Skeletal muscle cell (primary cell): ENCODE measurements around the gene TIGD7.
A peak's percentile ranks its signal among the peaks of the same experiment; 100 is the strongest.
"Not testable (repeated sequence)": the region's sequence is repeated elsewhere in the genome, so short reads cannot be mapped to it uniquely, and the experiment has no call there.

Experiments
- DNase-seq: peaks from one replicate; pipeline ENCODE4 v3.0.0-alpha.2; 2010; ENCODE audit warnings: low read depth
- H3K4me3 ChIP-seq: 2 replicates; pipeline ENCODE4 v1.5.1; 2011; ENCODE audit warnings: low read depth, mild to moderate bottlenecking, control low read depth, low read length, moderate library complexity

TIGD7 gene

DNA sequence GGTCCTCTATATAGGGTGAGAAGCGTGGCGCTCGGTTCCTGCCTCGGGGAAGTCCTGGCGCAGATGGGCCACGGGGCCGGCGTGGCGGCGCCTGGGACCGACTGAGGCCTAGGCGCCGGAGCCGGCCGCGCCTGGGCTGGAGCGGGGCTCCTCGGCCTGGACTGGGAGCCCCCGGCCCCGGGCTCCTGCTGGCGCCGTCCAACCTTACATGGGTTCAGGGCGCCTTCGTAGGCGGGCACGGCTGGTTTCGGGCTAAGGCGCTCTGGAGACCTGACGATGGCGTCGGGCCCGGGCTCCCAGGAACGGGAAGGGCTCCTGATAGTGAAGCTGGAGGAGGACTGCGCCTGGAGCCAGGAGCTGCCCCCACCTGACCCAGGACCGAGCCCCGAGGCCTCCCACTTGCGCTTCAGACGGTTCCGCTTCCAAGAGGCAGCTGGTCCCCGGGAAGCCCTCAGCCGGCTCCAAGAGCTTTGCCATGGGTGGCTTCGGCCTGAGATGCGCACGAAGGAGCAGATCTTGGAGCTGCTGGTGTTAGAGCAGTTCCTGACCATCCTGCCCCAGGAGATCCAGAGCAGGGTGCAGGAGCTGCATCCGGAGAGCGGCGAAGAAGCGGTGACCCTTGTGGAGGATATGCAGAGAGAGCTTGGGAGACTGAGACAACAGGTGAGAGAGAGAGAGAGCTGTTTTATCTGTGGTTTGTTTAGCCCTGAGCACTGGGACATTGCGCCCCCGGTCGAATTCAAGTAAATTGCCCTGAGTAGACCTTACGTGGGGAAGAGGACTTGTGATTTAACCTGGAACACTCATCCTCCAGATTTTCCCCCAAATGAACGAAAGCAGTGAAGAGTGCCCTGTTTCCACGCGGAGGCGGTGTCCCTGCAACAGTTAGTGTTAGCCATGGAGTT lies 21.4 kb downstream of the TIGD7 start:
- DNase-seq, result no peak
- peak overlapping the region; percentile 89 for H3K4me3 ChIP-seq

DNA sequence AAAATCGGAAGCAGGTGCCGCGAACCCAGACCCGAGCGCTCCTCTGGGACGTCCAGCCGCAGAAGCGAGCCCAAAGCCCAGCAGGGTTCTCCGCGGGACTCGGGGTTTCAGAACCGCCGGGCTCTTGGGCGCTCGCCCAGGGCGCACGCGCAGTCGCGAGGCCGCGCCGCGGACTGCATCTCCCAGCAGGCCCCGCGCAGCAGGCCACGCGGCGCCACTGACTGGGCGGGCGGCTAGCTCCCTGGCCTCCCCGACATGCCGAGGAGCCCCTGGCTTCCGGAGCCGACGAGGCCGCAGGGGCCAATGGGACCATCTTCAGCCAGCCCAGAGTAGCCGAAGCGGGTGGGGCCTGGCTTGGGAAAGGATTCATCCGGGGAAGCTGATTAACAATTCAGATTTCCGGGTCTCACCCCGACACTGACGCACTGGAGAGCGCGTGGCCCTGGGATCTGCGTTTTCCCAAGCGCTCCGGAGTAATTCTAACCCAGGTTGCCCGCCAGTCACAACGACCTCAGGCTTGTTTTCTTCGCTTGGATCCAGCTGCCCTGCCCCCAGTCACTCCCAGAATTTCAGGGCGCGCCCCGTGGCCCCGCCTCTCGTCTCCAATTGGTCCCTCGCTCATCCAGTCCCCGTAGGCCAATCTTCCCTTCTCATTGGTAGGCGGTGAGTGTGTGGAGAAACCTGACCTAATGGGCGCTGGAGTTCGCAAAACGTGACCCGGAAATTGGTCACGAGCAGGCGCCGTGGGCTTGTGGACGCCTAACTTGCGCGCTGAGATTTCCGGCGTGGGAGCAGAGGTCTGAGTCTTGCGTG lies 22.3 kb downstream of the TIGD7 start, which contains the start of gene ZNF263:
Gene ZNF263, plus strand, starts transcription at position 762 of the 813 bp plus-strand sequence. CDS start 328 bp downstream, outside the sequence.
- peak; percentile 94 for DNase-seq
- H3K4me3 ChIP-seq, result peak within 1 kb of the TSS; percentile 89

DNA sequence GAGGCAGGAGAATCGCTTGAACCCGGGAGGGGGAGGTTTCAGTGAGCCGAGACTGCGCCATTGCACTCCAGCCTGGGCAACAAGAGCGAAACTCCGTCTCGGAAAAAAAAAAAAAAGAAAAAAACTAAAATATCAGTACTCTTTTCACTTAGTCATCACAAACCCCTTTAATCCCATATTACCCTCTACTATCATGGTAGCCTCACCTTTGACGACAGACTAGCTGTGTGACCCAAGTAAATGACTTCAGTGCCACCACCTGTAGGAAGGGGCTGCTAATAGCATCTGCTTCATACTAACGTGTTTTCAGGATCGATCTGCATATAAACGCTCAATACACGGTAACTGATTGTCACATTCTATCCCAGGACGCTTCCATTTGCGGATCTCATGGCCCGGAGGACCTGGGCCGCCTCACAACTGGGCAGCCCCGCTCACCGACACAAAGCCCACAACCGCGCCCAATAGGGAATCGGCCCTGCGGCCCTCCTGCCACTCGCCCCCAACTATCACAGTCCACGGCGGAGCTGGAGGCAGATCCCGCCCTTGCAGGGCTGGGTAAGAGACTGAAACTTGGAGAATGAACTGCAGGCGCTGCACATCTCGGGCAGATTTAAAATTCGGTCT lies 23.0 kb downstream of the TIGD7 start:
- H3K4me3 ChIP-seq, result peak overlapping the region; percentile 89
- no peak for DNase-seq

DNA sequence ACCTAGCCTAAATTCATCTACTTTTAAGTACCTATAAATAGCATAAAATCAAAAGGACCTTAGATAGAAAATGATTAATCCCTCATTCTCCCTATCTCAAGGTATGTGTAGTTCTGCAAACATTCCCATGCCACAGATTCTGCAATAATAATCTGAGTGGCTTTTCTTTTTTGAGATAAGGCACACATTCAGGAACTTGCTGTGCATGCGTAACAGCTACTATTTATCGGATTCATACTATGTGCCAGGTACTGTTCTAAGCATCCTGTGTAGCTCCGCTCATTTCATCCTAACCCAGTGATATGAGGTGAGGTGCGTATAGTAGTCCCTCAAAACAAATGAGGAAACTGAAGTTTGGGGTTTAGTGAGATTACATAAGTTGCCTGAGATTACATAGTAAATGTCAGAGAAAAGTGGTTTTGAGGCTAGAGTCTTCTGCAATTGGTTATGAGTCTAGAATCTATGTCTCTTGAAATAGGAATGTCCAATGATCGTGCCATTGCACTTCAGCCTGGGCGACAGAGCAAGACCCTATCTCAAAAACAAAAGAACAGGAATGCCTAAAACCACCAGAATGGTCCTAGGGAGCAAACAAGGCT lies 23.9 kb downstream of the TIGD7 start:
- DNase-seq, result no peak
- no peak overlapping the region for H3K4me3 ChIP-seq

DNA sequence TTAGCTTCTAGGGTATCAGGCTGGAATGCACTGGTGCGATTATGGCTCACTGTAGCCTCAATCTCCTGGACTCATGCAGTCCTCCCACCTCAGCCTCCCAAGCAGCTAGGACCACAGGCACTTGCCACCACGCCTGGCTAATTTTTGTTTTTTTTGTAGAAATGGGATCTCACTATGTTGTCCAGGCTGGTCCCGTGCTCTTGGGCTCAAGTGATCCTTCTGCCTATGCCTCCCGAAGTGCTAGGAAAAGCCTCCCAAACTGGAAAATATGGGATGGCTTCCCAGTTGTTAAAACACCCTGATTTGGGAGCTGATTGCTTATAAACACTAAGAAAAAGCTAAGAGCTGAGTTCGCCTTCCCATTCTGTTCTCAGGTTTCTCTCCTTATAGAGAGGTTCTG lies 28.6 kb downstream of the TIGD7 start:
- no peak for DNase-seq

DNA sequence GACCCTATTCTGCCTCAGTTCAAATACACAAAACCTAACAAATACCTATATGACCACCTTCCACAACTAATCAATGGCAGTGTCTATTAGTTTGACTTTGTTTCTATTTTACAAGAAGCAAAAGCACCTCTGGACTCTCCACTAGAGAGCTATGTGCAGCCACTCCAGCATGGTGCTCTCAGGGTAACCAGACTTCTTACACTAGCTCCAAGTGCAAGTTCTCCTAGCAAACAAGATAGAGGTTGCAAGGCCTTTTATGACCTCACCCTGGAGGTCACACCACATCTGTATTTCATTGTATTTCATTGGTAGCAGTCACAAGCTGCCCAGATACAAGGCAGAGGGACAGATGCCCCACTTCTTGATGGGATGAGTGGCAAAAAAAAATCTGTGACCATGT lies 30.3 kb downstream of the TIGD7 start:
- H3K4me3 ChIP-seq, result no peak overlapping the region
- no peak for DNase-seq

More for the DNA sequence above, 28.6 kb downstream of the TIGD7 start:
- no peak overlapping the region for H3K4me3 ChIP-seq

DNA sequence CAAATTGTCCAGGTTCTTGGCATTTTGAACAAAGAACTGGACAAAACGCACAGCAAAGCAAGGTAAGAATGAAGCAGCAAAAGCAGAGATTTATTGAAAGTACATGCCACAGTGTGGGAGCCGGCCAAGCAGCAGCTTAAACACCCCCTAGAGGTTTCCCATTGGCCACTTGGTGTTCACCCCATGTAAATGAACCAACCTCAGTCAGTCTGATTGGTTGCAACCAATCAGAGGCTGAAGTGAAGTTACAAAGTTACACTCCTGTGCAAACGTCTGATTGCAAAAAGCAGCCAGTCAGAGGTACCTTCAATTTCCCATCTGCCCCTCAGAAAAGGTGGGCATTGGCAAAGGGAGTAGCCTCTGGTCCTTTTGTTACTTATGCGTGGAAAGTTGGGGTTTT lies 30.7 kb downstream of the TIGD7 start:
- no peak for DNase-seq
- no peak overlapping the region for H3K4me3 ChIP-seq

DNA sequence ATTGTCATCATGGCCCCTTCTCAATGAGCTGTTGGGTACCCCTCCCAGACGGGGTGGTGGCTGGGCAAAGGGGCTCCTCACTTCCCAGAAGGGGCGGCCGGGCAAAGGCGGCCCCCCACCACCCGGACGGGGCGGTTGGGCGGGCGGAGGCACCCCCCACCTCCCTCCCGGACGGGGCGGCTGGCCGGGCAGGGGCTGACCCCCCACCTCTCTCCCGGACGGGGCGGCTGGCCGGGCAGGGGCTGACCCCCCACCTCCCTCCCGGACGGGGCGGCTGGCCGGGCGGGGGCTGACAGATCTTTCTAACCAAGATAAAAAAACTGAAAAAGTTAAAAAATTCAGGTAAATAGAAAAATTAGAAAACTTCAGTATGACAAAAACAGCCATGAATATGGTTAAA lies 33.9 kb downstream of the TIGD7 start:
- H3K4me3 ChIP-seq, DNase-seq: not testable (repeated sequence)

DNA sequence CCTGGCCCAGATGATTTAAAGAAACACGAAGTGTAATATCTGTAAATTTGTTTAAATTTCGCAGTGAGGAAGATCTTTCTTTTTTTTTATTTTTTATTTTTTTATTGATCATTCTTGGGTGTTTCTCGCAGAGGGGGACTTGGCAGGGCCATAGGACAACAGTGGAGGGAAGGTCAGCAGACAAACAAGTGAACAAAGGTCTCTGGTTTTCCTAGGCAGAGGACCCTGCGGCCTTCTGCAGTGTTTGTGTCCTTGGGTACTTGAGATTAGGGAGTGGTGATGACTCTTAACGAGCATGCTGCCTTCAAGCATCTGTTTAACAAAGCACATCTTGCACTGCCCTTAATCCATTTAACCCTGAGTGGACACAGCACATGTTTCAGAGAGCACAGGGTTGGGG lies 34.5 kb downstream of the TIGD7 start:
- not testable (repeated sequence) for DNase-seq, H3K4me3 ChIP-seq

DNA sequence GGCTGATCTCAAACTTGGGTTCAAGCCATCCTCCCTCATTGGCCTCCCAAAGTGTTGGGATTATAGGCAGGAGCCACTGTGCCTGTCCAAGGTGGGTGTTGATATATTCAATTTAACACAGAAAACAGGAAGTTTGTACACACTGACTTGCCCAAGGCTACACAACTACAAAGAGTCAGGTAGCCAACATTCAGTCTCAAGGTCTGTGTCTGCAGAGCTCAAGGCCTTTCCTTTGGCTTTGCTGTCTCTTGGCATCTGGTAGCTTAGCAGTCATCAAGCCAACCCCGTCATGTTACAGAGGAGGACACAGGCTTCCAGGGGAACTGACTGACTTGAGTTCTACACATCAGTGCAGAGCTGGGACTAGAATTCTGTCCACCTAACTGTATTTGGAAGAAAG lies 36.9 kb downstream of the TIGD7 start:
- no peak for DNase-seq
- H3K4me3 ChIP-seq, result no peak overlapping the region

DNA sequence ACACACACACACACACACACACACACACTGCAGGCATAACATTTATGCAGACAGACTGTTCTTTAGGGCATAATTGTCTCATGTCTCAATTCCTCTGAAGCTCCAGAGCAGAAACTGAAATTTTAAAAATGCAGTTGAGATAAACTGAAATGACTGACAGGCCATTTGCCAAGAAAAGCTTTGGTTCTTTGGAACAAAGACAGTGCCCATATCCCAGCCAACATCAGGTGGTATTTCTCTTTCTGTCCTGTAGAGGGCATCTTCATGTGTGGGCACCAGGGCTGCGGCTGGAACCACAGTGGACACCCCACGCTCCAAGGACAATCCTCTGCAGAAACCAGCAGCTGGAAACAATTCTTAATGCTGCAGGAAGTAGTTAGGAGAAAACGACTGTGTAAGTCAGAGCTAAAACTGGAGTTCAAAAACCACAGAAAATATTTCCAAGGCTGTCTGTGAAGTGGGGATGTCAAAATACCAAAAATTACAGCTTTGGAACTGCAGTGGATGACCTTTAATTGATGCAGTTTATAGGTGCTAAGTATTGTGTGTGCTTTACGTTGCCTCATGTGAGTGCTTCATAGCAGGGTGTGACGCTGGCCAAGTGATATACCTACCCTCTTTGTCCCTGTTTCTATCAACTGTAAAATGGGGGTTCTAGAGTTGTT lies 38.2 kb downstream of the TIGD7 start:
- DNase-seq, result no peak
- H3K4me3 ChIP-seq, result no peak overlapping the region

DNA sequence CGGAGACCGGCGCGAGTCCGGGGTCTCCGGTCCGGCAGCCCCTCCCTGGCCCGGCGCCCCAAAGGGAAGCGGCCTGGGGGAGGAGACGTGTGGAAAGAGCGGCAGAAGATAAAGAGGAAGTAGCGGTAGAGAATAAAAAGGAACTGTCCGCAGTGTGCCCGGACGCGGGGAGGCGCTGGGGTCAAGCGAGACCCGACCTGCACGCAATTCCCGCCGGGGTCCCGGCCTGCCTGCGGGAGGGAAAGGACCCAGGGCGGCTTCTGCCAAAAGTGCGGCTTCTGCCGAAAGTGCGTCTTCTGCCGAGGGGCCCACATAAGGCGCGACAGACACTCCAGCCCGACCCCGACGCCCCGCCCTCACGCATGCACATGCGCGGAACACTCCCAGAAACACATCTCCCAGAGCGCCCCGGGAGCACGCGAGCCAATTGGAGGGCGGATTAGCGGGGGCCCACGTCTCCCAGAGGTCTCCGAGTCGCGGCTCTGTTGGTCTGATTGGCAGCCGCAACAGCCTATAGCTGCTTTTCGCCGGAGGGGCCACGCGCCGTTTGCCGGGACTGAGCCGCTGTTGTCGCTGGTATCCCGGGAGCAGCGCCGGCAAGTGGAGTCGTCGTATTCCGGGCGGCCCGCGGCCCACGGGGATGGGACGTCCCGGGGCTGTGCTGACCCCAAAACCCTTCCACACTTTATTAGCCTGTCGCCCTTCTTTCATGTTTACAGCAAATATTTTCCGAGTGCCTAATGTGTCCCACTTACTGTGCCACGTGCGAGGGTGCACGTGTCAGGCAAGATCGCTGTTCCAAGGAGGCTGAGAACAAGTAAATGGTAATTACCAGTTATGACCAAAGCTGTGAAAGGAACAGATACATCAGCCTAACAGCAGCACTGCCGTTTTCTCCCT lies 40.8 kb downstream of the TIGD7 start:
- DNase-seq, result peak; percentile 94
- peak overlapping the region; percentile 87 for H3K4me3 ChIP-seq

DNA sequence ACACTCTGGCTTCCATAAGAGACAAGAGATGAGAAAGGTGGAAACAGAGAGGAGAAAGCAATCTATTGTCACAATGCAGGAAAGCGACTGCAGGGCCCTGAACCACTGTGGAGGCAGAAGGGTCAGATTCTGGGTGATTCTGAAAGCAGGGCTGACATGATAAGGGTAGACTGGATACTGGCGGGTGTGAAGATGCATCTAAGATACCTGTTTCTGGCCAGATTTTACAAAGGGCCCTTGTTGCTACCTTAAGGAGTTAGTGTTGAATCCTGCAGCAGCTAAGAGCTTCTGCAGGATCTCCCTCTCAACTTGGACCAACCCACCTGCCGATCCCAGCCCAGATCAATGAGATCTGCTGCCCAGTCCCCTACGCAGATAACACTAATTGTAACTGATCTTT lies 42.7 kb downstream of the TIGD7 start:
- no peak for DNase-seq
- no peak overlapping the region for H3K4me3 ChIP-seq

DNA sequence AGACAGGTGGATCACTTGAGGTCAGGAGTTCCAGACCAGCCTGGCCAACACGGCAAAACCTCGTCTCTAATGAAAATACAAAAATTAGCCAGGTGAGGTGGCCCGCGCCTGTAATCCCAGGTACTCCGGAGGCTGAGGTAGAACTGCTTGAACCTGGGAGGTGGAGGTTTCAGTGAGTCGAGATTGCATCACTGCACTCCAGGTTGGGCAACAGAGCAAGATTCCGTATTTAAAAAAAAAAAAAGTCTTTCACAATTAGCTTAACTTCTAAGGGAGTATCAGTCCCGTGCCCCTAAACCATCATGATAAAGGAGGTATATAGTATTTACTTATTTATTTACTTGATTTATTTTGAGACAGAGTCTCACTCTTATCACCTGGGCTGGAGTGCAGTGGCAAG lies 45.4 kb downstream of the TIGD7 start:
- no peak for DNase-seq
- H3K4me3 ChIP-seq, result no peak overlapping the region

DNA sequence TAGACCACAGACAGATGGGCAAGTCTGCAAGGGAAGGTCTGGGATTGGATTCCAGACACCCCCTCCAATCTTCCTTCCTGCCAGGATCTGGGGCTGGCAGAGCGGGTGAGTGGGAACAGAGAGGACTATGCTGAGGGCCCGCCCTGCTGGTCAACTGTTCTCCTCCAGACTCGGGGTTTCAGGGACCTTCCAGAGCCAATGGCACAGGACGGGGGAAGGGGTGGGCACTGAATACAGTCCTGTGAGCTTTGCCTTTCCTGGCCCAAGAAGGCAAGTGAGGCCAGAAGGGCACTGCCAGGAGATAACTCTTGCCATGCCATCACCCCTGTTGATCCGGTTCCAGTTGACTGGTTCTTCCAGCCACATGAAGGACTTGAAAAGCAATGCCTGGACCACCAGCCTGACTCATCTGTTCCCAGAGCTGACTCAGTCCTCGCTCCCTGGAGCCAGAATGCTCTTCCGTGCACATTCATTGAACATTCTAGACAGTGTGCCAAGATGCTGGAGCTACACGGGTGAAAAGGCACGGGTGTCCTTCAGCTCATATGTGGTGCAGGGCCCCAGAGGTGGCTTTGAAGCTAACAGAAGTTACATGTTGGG lies 48.3 kb downstream of the TIGD7 start:
- DNase-seq, result no peak
- no peak overlapping the region for H3K4me3 ChIP-seq

DNA sequence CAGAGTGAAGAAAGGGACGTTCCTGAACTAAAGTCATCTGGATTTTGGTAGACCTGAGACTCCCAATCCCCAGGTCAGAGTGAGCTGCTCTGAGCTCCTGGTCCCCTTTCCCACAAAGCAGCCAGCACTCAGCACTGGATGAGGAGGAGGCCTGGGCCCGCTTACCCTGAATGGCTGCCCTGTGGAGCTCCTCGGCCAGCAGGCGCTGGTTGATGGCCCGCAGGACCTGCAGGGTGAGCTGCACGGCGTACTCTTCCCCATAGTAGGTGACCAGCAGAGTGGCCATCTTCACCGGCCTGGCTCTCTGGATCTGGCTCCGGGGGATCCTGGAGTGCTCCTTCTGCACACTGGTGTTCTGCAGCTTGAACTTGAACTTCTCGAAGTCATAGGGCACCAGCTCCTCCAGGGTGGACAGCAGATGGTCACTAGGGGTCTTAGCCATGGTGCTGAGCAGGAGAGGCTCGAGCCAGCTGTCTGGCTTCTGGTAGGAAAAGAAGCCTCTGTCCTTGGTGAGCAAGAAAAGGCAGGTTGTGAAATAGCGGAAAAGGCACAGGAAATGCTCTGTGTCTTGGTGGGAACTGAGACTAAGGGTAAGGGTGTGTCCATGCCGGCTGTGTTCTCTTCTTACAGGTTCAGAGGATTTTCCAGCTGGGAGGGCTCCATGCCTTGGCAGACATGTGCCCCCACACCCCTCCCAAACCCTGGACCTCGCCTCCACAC lies 48.9 kb downstream of the TIGD7 start, which contains the start of gene MEFV:
Gene MEFV, minus strand, starts transcription at position 488 of the 720 bp plus-strand sequence. Its CDS starts 46 bp downstream, at position 442.
- no peak for DNase-seq
- H3K4me3 ChIP-seq, result no peak within 1 kb of the TSS

DNA sequence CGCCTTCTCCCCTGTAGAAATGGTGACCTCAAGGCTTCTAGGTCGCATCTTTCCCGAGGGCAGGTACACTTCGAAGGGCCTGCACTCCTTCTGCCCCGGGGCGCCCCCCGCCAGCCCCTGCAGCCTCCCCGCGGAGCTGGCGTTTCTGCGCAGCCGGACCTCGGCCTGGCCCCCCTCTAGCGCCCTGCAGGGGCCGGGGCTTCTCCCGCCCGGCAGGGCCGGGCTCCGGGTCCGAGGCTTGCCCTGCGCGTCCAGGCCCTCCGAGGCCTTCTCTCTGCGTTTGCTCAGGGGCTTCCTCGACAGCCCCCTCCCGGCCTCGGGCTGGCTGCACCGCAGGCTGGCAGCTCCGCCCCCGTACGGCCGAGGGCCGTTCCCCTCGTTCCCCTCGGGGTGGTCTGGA lies 50.9 kb downstream of the TIGD7 start:
- no peak for DNase-seq
- H3K4me3 ChIP-seq, result no peak overlapping the region
